GM20000 (cell line): ENCODE data around the gene SYAP1.

Source experiments
- DNase-seq: peaks from one replicate; pipeline ENCODE4 v3.0.0; 2012; ENCODE audit warnings: low spot score
- TF ChIP-seq, protein P1 (sequence below): IDR thresholded peaks from 2 replicates; pipeline ENCODE4 v1.5.1; 2012; ENCODE audit warnings: mild to moderate bottlenecking, control low read depth; ENCODE audit errors: extremely low read depth, missing control alignments

SYAP1 gene

DNA sequence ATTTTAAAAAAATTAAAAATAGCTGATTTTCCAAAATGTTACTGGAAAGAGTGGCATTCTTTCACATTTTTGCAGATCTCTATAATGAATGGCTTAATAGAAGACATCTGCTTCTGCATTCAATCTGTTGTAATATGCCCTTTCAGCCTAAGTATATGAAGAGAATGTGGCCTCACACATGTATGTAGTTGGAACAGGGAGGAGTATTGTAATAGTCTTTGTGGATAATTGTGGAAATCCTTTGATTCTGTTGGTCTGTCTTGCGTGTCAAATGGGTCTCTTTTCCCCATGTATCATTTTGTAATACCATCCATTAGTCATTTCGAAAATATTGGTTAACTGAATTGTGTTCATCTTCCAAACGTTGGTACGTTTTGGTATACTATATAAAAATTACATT, 78.4 kb downstream of the SYAP1 start:
- no peak for DNase-seq

DNA sequence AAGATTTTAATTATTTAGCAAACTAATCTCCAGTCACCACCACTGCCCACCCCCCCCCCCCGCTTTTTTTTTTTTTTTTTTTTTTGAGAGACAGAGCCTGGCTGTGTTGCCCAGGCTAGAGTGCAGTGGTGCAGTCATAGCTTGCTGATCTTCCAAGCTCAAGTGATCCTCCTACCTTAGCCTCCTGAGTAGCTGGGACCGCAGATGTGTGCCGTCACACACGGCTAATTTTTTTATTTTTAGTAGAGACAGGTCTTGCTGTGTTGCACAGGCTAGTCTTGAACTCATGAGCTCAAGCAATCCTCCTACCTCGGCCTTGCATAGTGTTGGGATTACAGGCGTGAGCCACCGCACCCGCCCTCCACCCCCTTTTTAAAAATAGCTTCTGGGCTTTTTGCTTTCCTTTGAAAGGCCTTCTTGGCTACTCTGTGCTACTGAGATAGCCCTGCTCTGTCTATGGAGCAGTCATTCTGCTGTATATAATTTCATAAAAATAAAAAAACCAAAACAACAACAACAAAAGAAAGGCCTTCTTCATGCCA, 85.6 kb downstream of the SYAP1 start:
- DNase-seq = no peak
- TF ChIP-seq, protein P1, sequence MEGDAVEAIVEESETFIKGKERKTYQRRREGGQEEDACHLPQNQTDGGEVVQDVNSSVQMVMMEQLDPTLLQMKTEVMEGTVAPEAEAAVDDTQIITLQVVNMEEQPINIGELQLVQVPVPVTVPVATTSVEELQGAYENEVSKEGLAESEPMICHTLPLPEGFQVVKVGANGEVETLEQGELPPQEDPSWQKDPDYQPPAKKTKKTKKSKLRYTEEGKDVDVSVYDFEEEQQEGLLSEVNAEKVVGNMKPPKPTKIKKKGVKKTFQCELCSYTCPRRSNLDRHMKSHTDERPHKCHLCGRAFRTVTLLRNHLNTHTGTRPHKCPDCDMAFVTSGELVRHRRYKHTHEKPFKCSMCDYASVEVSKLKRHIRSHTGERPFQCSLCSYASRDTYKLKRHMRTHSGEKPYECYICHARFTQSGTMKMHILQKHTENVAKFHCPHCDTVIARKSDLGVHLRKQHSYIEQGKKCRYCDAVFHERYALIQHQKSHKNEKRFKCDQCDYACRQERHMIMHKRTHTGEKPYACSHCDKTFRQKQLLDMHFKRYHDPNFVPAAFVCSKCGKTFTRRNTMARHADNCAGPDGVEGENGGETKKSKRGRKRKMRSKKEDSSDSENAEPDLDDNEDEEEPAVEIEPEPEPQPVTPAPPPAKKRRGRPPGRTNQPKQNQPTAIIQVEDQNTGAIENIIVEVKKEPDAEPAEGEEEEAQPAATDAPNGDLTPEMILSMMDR = no peak

More for the DNA sequence above, 78.4 kb downstream of the SYAP1 start:
- TF ChIP-seq, protein P1 = no peak

DNA sequence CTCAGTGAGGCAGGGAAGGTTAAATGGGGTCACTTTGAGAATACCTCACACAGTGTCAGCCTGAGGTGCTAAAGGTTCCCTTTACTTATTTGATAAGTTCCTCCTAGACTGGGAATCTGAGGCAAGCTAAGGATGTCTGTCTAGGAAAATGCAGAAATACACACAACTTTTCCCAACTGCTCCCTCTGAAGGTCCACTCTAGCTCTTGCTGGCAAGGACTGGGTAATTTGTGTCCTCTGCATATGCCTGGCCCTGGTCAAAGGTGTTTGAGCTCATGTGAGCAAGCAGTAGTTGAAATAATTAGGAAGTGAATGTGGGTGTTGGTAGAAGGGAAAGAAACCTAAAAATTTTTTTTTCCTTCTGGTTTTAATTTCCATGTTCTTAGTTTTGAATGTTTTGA, 88.1 kb downstream of the SYAP1 start:
- TF ChIP-seq, protein P1 = no peak
- DNase-seq = no peak

DNA sequence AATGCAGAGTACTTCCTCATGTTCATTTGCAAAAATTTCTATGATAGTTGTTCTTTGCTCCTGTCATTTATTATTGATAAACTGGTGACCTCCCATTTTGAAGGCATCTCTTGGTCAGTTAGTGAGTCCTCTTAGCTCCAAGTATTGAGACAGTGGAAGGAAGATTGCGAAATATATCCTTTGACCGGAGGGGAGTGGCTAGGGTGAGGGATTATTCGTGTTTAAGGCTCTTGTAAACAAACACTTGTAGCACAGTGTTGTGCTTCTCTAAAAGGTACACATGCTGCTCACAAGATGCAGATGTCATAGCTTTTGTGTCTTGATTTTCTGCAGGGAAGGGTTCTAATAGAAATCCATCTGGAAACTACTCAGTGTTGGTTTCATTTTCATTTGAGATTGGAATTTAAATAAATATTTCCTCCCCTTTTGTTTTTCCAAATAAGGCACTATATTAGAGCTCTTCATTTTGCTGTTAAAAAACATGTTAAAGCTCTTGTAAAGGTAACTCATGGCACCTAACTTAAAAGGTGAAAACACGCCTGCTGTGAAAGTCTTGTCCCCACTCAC, 88.6 kb downstream of the SYAP1 start:
- no peak for DNase-seq
- TF ChIP-seq, protein P1 = no peak

DNA sequence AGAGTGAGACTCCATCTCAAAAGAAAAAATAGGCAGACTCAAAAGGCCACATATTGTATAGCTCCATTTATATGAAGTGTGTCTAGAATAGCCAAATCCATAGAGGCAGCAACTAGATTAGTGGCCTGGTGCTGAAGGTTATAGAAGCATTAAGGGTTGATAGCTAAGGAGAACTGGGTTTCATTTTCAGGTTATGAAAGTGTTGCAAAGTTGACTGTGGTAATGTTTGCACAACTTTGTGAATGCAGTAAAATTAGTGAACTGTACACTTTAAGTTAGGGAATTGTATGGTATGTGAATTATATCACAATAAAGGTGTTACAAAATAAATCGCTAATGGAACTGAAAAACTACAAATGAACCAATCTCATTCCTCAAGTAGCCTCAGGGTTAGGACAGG, 95.2 kb downstream of the SYAP1 start:
- TF ChIP-seq, protein P1 = no peak
- no peak for DNase-seq
